ENCODE results near the gene SIPA1L3.

- TF ChIP-seq CTCF (IDR thresholded peaks at IDR 0.05): no peak
- TF ChIP-seq POLR2A (IDR thresholded peaks at IDR 0.05): no peak
These were observed 88.3 kb downstream of the SIPA1L3 start for GRCh38 chr19:37995346-37995745.
